Measurements from ENCODE around the gene FAM117B.

GRCh38 chr2:202632682-202633290 is 2.0 kb upstream of the FAM117B start:
- TF ChIP-seq CTCF (IDR thresholded peaks at IDR 0.05) (peak in 1 of 7 experiments; percentile 19), POLR2A (IDR thresholded peaks at IDR 0.05) (no peak)
